GM19463 (cell line): ENCODE results near the gene VSTM4.

Source experiments
- ATAC-seq: cut with Tn5 transposase; IDR thresholded peaks from one replicate; pipeline ENCODE4 v1.9.1; 2021; ENCODE audit warnings: mild to moderate bottlenecking, moderate library complexity; ENCODE audit not compliant: unreplicated experiment

The VSTM4 gene

DNA sequence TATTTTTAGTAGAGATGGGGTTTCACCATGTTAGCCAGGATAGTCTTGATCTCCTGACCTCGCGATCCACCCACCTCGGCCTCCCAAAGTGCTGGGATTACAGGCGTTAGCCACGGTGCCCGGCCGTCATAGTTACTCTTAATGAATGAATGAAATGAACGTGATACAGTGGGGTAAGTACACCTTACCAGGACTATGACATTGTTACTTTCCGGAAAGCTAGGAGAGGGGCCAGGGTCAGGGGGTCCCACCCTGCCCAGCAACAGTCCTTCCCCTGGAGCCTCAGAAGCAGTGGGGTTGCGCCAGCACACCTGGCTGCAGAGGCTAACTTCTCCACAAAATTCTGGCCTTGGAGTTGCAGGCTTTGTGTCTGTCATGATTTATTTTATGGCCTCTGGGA lies 21.4 kb downstream of the VSTM4 start:
- no peak for ATAC-seq

DNA sequence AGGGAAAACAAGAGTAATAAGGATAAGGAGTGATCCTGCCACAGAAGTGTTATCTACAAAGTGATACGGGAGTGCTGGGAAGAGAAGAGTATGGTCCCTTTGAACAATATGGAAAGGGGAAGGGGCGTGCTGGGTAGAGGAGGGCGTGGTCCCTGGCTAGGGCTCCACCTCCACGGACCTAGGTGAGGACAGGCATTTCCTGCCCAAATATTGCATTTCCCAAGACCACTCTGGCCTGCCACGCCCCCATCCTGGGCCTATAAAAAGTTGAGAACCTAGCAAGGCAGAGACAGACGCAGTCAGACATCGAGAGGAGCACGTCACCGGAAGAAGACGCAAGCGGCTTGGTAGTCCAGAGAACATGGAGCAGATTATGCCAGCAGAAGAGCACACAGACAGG lies 22.8 kb downstream of the VSTM4 start:
- no peak for ATAC-seq

DNA sequence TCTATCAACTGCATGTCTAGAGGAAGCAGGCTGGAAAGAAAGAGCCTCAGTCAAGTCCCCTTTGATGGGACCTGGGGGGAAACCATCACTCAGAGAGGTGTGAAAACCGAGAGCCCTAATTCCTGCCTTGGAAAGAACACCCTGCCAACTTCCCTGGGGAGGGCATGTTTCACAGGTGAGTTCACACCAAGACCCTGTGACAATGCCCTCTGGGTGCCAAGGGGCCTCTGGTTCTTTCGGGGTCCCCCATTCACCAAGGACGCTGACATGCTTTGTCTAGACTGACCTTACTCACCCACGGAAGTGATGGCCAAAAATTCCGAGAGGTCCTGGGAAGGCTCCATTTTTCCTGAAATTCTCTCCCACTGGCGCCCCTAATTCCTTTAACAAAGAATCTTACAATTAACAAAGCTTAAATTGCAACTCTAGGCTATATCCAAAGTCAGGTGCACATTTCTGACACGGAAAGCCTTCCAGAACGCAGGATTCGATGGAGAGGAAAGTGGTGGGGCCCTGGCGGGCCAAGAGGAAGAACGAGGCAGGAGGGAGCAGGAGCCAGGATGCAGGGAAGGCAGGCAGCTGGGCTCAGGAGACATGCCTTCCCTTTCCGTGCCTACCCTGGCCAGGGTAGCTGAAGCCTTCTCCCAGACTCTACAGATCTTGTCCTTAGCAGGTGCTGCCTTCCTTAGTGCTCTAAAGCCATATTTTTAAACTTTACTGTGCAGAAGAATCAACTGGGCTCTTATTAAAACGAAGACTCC lies 23.7 kb downstream of the VSTM4 start:
- ATAC-seq = no peak

DNA sequence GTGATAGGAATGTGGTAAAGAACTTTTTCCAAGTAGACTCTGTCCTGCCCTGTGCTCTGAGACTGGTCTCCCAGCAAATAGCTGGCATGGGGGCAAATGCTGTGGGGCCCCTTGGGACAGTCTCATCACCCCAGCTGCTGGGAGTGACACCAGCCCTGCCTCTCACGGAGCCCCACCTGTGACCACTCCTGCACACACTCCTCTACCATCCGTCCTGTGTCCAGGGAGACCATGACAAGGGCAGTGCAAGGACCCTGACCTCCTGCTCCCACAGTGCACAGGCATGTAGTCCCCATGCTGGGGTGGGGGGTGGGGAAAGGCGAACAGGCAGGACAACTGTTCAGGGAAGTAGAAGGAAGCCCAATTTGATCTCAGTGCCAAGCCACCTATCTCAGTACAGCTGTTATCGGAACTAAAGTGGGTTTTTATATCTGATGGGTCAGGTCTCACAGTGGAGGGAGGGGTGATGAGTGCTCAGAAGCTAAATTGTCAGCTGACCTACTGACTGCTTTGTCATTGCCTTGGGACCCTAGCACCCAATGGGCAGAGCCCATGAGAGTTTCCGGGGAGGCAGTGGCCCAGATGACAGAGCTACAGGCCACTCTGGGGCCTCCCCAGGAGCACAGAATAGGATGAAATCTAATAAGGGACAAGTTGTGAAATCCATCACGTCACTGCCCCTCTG lies 24.5 kb downstream of the VSTM4 start:
- ATAC-seq = no peak

DNA sequence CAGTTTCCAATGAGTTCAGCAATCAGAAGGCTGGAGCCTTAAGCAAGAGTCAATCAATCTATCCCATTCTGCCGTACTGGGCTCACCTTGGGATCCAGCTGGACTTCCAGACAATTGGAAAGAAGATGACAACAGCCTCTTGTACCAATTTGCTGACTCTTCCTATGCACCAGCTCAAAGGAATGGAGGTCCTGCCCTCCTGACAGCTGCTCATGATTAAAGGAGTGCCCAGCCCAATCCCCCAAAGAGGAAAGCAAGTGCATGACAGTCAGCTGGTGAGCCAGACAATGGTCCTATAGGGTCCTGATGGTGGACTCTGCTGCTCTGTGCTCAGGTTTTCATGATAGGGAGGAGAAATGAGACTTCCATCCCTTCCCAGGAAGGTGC lies 25.1 kb downstream of the VSTM4 start:
- no peak for ATAC-seq

DNA sequence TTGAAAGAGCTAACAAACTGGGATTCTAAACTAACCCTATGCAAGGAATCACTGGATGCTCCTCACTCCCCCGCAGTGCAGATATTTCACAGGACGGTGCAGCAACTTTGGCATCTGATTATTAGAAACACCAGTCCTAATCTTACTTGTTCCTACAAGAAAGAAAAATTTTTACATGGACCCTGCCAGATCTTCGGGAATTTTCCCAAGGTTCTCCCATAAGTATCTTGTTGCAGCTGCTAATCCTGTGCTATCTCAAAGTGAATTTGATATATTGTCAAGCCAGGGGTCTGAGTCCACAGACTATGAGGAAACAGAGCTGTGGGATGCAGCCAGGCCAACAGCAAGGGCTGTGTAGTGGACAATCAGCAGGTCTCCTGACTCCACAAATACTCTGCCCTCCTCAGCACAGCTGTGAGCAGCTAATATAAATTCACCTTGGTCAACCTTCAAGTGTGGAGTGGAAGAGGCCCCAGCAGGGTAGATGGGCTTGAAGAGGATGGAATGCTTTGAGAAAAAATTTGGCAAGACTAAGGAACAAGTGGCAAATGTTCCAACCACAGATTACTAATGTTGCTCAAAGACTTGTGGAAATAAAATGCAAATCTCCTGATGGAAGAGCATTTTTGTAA lies 25.6 kb downstream of the VSTM4 start:
- ATAC-seq = no peak

DNA sequence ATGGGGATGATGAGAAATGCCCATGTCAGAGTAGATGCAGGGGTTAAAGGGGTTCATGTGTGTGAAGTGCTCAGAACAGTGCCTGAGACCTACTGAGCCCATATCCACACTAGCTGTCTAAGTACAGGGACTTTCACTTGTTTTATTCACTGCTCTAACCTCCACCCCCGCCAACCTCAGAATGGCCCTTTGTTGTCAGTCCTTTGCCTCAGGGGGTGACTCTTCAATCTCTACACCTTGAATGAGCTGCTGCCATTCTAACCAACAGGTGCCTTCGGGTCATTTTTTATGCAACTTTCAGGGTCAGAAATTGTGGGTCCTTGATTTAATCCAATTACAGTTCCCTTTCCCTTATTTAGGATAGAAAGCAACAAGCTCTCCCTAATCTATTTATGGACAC lies 26.2 kb downstream of the VSTM4 start:
- no peak for ATAC-seq

DNA sequence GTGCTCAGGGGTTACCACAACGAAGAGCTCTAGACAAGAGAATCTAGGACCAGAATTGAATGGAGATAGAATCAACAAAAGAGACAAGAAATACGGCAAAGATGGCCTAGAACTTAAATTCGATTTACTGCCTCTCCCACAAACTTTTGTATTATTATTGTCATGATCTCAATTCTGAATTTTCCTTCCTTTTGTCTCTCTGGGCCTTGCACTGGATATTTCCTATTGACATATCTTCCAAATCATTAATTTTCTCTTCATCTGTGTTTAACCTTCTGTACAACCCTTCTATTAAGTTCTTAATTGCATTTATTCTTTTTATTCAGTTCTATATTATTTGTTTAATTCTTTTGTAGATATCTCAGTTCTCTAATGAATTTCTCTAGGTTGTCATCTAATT lies 28.4 kb downstream of the VSTM4 start:
- ATAC-seq = no peak

DNA sequence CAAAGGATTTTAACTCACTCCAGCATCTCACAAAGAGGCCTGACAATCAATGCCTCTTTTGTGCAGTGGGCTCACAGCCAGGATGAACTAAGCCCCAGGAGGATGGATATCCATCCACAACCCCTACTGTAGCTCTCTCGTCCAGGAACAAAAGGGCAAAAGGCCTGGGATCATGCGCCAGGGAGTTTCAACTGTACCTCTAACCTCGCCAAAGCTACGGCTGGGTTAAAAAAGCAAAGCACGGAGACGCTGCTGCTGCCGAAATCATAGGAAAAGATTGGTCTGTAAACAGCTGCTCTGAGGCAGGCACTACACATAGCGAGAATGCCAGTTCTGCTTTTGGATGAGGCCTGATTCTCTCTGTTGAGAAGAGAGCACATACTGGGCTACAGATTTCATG lies 32.1 kb downstream of the VSTM4 start:
- ATAC-seq = no peak

DNA sequence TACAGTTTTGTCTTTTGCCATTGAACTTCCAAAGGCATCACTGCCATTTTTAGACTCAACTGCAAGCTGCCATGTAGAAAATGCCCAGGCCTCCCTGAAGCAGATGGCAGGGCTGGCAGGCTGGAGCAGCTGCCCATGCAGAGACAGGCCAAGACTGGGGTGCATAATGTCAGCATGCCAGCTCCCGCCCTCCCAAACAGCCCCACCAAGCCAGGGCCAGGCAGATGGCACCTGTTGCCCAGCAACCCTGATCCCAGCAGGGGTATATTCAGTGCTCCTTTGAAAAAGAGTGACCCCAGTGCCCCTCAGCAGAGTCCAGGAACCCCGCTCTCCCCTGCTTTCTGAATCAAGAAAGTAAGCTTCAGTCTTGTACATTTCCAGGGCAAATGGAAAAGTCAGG lies 32.6 kb downstream of the VSTM4 start:
- ATAC-seq = no peak

DNA sequence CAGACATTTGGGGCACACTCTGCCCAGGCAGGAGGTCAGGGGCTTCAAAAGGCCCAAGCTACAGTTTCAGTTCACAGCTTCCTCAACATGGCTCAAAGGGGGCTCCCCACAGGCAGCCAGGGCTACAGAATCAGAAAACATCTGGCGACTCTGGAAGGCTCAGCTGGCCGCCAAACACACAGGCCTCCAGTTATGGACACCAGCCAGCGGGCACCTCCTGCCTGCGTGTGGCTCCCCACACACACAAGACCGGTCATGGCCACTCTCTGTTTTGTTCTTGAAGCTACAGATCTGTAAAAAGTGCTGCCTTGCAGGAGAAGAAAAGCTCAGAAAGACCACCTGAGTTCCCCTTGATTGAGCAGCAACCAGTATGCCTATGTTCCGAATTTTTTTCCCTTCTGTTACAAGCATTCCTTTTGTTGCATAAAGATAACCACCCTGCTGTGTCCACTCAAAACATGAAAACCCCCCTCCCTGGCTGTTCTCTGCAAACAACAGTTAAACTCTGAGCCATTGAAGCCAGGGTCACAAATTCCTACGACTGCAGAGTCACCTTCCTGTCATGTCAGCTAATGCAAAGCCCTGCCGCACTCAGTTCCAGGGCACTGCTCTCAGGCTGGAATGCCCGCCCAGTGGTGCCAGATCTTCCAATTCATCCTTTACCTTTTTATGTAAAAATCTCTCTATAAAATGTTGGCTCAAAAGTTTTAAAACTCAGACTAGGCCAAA lies 33.6 kb downstream of the VSTM4 start:
- ATAC-seq = no peak

DNA sequence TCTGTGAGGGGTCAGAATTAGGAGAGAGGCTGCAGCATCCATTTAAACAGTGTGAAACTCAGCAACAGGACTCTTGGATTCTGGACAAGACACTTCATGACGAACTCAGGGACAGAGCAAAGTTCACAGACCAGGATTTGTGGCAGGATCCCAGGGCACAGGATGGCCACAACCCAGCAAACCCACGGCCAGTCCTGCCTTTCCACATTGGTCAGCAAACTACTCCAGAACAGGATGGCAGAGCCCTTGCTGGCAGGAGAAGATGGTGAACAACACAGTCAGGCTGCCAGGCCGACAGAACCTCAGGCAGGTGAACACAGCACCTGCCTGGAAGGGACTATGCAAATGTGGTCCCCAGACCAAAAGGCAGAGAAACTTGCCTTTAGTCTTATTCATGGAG lies 34.4 kb downstream of the VSTM4 start:
- no peak for ATAC-seq

DNA sequence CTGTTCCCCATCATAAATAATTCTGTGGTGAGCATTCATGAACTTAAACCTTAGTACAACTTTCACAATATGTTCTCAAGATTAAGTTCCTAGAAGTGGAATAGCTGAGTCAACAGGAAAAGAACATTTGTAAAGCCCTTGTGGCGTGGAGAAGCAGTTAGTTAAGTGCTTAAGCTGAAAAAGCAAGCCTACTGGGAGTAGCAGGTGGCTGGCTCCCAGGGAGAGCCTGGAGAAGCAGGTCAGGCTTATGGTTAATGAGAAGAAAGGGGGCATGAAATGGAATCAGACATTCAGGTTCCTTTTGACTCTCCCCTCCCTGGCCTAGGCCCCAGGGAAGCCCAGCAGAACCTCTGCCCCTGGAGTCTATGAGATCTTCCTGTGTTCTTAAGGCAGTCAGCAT lies 35.3 kb downstream of the VSTM4 start:
- ATAC-seq = no peak

DNA sequence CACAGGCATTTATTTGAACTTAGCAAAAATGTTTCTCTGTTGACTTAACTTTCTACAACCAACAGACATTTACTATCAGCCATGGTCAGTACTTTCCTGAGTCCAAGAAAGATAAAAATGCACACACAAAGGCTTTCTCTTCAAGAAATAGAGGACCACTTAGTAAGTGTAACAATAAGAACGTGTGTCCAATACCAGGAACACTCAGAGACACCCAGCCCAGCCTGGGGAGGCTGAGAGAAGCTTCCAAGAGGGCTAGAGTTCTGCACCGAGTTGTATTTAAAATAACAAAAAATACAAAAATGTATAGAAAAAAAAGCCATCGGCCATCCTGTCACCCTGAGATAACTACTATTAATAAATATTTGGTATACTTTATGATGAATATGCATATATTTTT lies 35.8 kb downstream of the VSTM4 start:
- no peak for ATAC-seq

DNA sequence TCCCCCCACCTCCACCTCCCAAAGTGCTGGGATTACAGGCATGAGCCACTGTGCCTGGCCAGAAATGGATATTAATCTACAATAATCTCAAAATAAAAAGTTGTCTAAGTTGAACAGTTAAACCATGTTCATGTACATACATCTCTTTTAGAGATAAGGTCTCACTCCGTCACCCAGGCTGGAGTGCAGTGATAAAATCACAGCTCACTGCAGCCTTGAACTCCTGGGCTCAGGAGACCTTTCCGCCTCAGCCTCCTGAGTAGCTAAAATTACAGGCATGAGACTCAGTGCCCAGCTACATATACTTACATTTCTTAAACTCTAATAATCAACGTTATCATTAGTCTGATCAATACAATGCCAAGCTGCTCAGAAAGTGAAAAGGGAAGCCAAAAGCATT lies 36.2 kb downstream of the VSTM4 start:
- no peak for ATAC-seq

DNA sequence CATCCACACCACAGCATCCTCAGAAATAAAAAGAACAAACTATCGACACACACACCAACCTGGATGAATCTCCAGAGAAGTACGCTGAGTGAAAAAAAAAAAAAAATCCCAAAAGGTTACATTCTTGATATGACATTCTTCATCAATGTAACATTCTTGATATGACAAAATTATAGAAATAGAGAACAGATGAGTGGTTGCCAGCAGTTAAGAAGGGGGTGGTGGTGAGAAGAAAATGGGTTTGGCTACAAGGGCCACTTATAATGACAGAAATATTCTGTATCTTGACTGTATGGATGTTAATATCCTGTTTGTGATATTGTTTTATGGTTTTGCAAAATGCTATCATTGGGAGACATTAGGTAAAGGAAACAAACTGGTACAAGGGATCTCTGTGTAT lies 36.9 kb downstream of the VSTM4 start:
- ATAC-seq = no peak

DNA sequence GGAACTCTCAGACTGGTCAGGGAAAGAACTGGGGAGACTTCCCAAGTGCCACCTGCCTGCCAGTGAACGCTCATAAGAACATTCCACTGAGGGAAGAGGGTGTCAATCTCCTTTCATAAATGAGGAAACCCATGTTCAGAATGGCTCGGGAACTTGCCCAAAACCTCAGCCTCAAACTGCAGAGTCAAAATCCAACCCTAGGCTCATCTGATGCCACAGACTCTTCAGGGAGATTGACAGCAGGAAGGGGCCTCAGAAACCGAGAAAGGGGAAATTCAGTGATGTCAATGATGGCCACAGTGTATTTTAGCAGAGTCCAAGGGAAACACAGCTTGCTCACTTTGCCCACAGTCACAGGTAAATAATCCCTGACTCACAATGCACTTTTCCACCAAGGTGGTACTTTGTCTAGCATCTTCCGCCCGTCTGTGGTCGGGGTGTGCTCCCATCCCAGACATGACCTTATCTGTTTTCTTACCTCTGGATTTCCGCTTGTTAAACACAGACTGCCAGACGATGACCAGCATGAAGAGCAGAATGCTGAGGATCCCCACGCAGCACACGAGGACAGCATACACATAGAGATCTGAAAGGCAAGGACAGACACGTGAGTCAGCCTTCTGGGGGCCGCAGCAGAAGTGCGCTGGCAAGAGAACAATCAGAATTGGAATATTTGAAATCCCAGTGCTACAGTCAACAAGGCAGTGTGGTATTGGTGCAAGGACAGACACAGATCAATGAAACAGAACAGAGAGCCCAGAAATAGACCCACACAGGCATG lies 38.4 kb downstream of the VSTM4 start:
- ATAC-seq = peak; percentile 89

DNA sequence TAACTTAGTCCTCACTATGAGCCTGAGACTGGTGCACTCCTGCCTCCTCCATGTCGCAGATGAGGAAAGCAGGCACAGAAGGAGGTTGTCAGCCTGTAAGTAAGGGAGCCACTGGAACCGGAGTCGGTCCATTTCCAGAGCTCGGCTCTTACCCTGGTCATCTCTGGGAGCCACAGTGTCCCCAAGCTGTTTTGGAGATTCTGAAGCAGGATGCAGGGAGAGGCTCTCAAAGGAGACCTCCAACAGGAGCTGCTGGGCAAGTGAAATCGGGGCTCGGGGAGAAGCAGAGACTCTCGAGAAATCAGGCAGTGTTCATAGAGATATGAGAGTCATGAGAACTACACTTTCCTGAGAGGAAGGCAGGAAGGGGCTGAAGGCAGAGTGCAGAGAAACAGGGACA lies 39.0 kb downstream of the VSTM4 start:
- ATAC-seq = no peak

DNA sequence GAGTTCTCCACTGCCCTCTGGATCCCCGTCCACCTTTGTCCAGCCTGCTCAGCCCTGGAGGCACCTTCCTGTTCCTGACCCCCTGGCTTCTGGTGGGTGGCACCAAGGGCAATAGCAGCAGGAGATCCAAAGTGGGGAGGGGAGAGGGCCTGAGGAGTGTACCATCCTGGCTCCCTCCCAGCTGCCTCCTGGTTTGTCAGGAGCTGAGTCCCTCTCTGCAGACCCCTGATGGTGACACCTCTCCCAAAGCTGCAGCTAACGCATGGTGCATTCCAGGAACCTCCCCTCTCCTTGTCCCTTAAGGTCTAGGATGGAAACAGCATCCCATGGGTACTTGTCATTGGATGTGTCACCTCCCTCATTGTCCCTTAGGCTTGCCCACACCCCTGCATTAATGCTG lies 39.6 kb downstream of the VSTM4 start:
- ATAC-seq = no peak

DNA sequence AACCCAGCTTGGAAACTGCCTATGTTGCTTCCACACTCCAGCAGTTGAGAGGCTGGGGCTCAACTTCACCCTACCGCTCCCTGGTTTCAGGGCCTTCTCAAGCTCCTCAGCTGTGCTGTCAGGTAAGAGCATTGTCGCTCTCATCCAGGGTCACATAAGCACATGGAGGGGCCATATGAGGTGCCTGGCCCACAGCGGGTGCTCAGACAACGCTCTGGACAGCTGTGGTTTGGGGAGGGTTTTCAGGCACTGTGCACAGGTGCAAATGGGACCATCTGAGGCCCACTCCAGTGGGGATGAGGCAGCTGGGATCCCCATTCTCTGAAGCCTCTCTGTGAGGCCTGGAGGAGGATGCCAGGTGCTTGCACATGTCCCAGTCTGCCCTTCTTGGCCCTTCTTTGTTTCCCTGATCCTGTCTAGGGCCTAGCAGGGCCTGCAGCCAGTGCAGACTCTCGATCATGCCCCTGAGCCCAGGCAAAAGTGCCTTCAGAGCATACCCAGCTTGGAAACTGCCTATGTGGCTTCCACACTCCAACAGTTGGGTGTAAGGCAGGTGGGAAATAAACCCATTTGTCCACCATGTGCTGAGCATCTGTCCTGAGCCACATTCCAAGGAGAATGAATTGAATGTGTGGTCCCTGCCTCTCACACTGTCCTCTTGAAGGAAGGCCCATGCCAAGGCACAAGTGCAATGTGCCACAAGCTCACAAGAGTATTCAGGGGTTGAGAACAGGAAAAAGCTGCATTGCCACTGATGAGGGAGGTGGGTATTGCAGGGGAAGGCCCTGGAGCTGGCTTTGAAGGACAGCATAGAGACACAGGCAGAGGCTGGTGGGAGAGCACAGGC lies 40.3 kb downstream of the VSTM4 start:
- no peak for ATAC-seq
